GM23248 (cell line): Measurements from ENCODE around the gene FDX1. TPM values are rescaled to one million over a fixed set of nuclear protein-coding genes. Genes with fewer than 3 reads are reported as not detected.
A peak's percentile ranks its signal among the peaks of the same experiment; 100 is the strongest.
"Not testable (repeated sequence)": the region's sequence is repeated elsewhere in the genome, so short reads cannot be mapped to it uniquely, and the experiment has no call there.

Experiments
- DNase-seq: peaks from one replicate; pipeline ENCODE4 v3.0.0-alpha.2; 2015
- H2AFZ ChIP-seq: fragments of 200-600 bp; sonication (generic); 2 replicates; pipeline ENCODE4 v1.6.1; 2016; ENCODE audit warnings: antibody characterized with exemption
- H3F3A ChIP-seq: fragments of 200-600 bp; sonication (generic); 2 replicates; pipeline ENCODE4 v1.6.1; 2016; ENCODE audit warnings: mild to moderate bottlenecking, antibody characterized with exemption, mixed run types; ENCODE audit not compliant: insufficient read depth
- H3K27ac ChIP-seq: fragments of 200-600 bp; sonication (generic); 2 replicates; pipeline ENCODE4 v1.5.1; 2016; ENCODE audit warnings: mild to moderate bottlenecking
- H3K27me3 ChIP-seq: fragments of 200-600 bp; sonication (generic); replicated peaks from 2 replicates; pipeline ENCODE4 v1.6.1; 2016; ENCODE audit warnings: mild to moderate bottlenecking; ENCODE audit not compliant: insufficient read depth
- H3K36me3 ChIP-seq: fragments of 200-600 bp; sonication (generic); 2 replicates; pipeline ENCODE4 v1.6.1; 2016; ENCODE audit warnings: low read depth, mild to moderate bottlenecking
- H3K4me1 ChIP-seq: fragments of 200-600 bp; sonication (generic); 2 replicates; pipeline ENCODE4 v1.6.1; 2016; ENCODE audit warnings: mild to moderate bottlenecking; ENCODE audit not compliant: insufficient read depth
- H3K4me2 ChIP-seq: fragments of 200-600 bp; sonication (generic); one replicate; pipeline ENCODE4 v1.6.1; 2016; ENCODE audit warnings: mild to moderate bottlenecking; ENCODE audit not compliant: unreplicated experiment
- H3K4me3 ChIP-seq: fragments of 200-600 bp; sonication (generic); 2 replicates; pipeline ENCODE4 v1.5.1; 2016; ENCODE audit warnings: mild to moderate bottlenecking
- H3K79me2 ChIP-seq: fragments of 200-600 bp; sonication (generic); 2 replicates; pipeline ENCODE4 v1.6.1; 2016; ENCODE audit warnings: mild to moderate bottlenecking; ENCODE audit not compliant: insufficient read depth
- H3K9ac ChIP-seq: fragments of 200-600 bp; sonication (generic); 2 replicates; pipeline ENCODE4 v1.6.1; 2016; ENCODE audit warnings: mild to moderate bottlenecking
- H3K9me2 ChIP-seq: fragments of 200-600 bp; sonication (generic); 2 replicates; pipeline ENCODE4 v1.6.1; 2016; ENCODE audit warnings: mixed run types, mild to moderate bottlenecking, moderate library complexity; ENCODE audit not compliant: insufficient read depth
- H3K9me3 ChIP-seq: fragments of 200-600 bp; sonication (generic); one replicate; pipeline ENCODE4 v1.6.1; 2017; ENCODE audit warnings: low read depth
- H4K20me1 ChIP-seq: fragments of 200-600 bp; sonication (generic); 2 replicates; pipeline ENCODE4 v1.6.0; 2016; ENCODE audit not compliant: insufficient read depth
- EZH2 ChIP-seq: fragments of 200-600 bp; sonication (generic); IDR thresholded peaks from 2 replicates; pipeline ENCODE4 v1.6.1; 2018; ENCODE audit warnings: antibody characterized with exemption, mild to moderate bottlenecking; ENCODE audit not compliant: insufficient read depth, poor library complexity, severe bottlenecking
- EZH2phosphoT487 ChIP-seq: fragments of 200-600 bp; sonication (generic); IDR thresholded peaks from 2 replicates; pipeline ENCODE4 v1.6.1; 2018; ENCODE audit warnings: antibody characterized with exemption, moderate library complexity, mild to moderate bottlenecking, low read depth; ENCODE audit not compliant: insufficient read depth
- WGBS, 2 experiments: methylation state at CpG; one replicate each; pipeline ENCODE4 v1.1.6; 2015 to 2017; ENCODE audit warnings: low lambda C conversion rate in 2 of 2, low coverage in 1 of 2; ENCODE audit errors: missing lambda C conversion rate in 2 of 2; 5-methylcytosine and 5-hydroxymethylcytosine counted together
- in situ Hi-C: fragments of 300-500 bp; cut with MboI; formaldehyde crosslinking; loops from 2 replicates; pipeline ENCODE4 v1.15.0; 2020
- polyA plus RNA-seq: library from polyadenylated mRNA; unstranded; fragments of >200 nt; fragmentation: Nextera tagmentation; extraction: Ambion mirVana; gene quantifications from 2 replicates; pipeline ENCODE4 v1.2.1, GENCODE V29; 2016
- total RNA-seq: library from RNA; depleted of rRNA; stranded (reverse); fragments of >200 nt; shearing (Covaris generic); gene quantifications from 2 replicates; pipeline ENCODE4 v1.2.3, GENCODE V29; 2014

FDX1 gene
- total and polyA plus RNA-seq, 2 experiments from 2014 or later: 12.2 to 16.6 TPM

- peak overlapping the region; percentile 42 for H2AFZ ChIP-seq
- H3F3A ChIP-seq: peaks cover 10% of the 10 kb centered on the region; the same call in 1 of the 2 replicates
- peak; percentile 75 for DNase-seq
- H3K4me3 ChIP-seq: no peak overlapping the region
- no peak overlapping the region for H3K9ac ChIP-seq
- peak overlapping the region; percentile 10 for H3K4me2 ChIP-seq
- TF ChIP-seq EZH2: no peak
- TF ChIP-seq EZH2phosphoT487: no peak
- H4K20me1 ChIP-seq: no peaks in the 10 kb centered on the region
- no peak overlapping the region for H3K27ac ChIP-seq
- no peaks in the 10 kb centered on the region for H3K27me3 ChIP-seq
- 5 to 6% methylated on average over 3 of the region's 3 CpGs for WGBS, 2 experiments
- no peaks in the 10 kb centered on the region for H3K79me2 ChIP-seq
- no peaks in the 10 kb centered on the region for H3K9me3 ChIP-seq
- no peaks in the 10 kb centered on the region for H3K9me2 ChIP-seq
- in situ Hi-C loops: no loop called here
- H3K36me3 ChIP-seq: no peaks in the 10 kb centered on the region
- peaks cover 8% of the 10 kb centered on the region for H3K4me1 ChIP-seq
Observed at GRCh38 chr11:110409174-110409573, 20.6 kb upstream of the FDX1 start.

- Histone ChIP-seq H3K4me3 (no peak overlapping the region), H3F3A (peaks cover 10% of the 10 kb centered on the region; the same call in 1 of the 2 replicates), H3K27me3 (no peaks in the 10 kb centered on the region), H4K20me1 (no peaks in the 10 kb centered on the region), H3K9me3 (no peaks in the 10 kb centered on the region), H3K36me3 (no peaks in the 10 kb centered on the region), H3K4me2 (no peak overlapping the region), H3K27ac (no peak overlapping the region), H3K9ac (no peak overlapping the region), H3K79me2 (no peaks in the 10 kb centered on the region), H2AFZ (no peak overlapping the region), H3K4me1 (peaks cover 8% of the 10 kb centered on the region), H3K9me2 (no peaks in the 10 kb centered on the region)
- WGBS, 2 experiments: 89 to 97% methylated on average over 1 of the region's 1 CpG
- in situ Hi-C loops: no loop called here
- TF ChIP-seq EZH2phosphoT487 (no peak), EZH2 (no peak)
- DNase-seq: no peak
Observed at GRCh38 chr11:110410651-110411050, 19.1 kb upstream of the FDX1 start.

GRCh38 chr11:110415081-110415480 lies 14.7 kb upstream of the FDX1 start:
- no peaks in the 10 kb centered on the region for H3K9me3 ChIP-seq
- H3K27ac ChIP-seq: no peak overlapping the region
- 92 to 94% methylated on average over 2 of the region's 2 CpGs for WGBS, 2 experiments
- H3K9me2 ChIP-seq: no peaks in the 10 kb centered on the region
- H3K9ac ChIP-seq: no peak overlapping the region
- in situ Hi-C loops: no loop called here
- TF ChIP-seq EZH2phosphoT487: no peak
- no peak for TF ChIP-seq EZH2
- no peaks in the 10 kb centered on the region for H3K79me2 ChIP-seq
- H3K27me3 ChIP-seq: no peaks in the 10 kb centered on the region
- no peak overlapping the region for H3K4me2 ChIP-seq
- H3K4me3 ChIP-seq: no peak overlapping the region
- no peaks in the 10 kb centered on the region for H3K36me3 ChIP-seq
- no peaks in the 10 kb centered on the region for H3K4me1 ChIP-seq
- DNase-seq: no peak
- no peaks in the 10 kb centered on the region for H3F3A ChIP-seq
- no peak overlapping the region for H2AFZ ChIP-seq
- no peaks in the 10 kb centered on the region for H4K20me1 ChIP-seq

- WGBS, 2 experiments: 62 to 72% methylated on average over 6 of the region's 6 CpGs
- H2AFZ ChIP-seq, H3K27ac ChIP-seq, H3K9ac ChIP-seq, H3K36me3 ChIP-seq, H3K79me2 ChIP-seq, H3K4me3 ChIP-seq, H3K9me2 ChIP-seq, H3K4me2 ChIP-seq, in situ Hi-C loops, H3F3A ChIP-seq, H3K9me3 ChIP-seq, H3K27me3 ChIP-seq, DNase-seq, H4K20me1 ChIP-seq: not testable (repeated sequence)
- peaks cover 16% of the 10 kb centered on the region for H3K4me1 ChIP-seq
Observed at GRCh38 chr11:110421658-110422057, 8.1 kb upstream of the FDX1 start.

- Histone ChIP-seq H3K9ac (no peak overlapping the region), H3F3A (peaks cover 15% of the 10 kb centered on the region), H3K4me1 (peaks cover 19% of the 10 kb centered on the region), H3K27me3 (no peaks in the 10 kb centered on the region), H3K27ac (no peak overlapping the region), H3K36me3 (no peaks in the 10 kb centered on the region), H4K20me1 (no peaks in the 10 kb centered on the region), H3K4me3 (no peak overlapping the region), H3K9me3 (no peaks in the 10 kb centered on the region), H3K9me2 (no peaks in the 10 kb centered on the region), H3K4me2 (no peak overlapping the region), H3K79me2 (no peaks in the 10 kb centered on the region), H2AFZ (no peak overlapping the region)
- WGBS, 2 experiments: 81 to 93% methylated on average over 2 of the region's 2 CpGs
- in situ Hi-C loops: no loop called here
- no peak for DNase-seq
- TF ChIP-seq EZH2phosphoT487 (no peak), EZH2 (no peak)
Observed at GRCh38 chr11:110422306-110422905, 7.3 kb upstream of the FDX1 start.
